HepG2 (cell line): ENCODE measurements around the gene RNASE11. TPM values are rescaled to one million over a fixed set of nuclear protein-coding genes. Genes with fewer than 3 reads are reported as not detected.

ENCODE experiments used
- AKAP8 ChIP-seq: sonication (generic); formaldehyde crosslinking; IDR thresholded peaks from 2 replicates; pipeline ENCODE4 v1.5.1; 2020; ENCODE audit warnings: mild to moderate bottlenecking, missing genetic modification reagents
- ARID5B ChIP-seq: IDR thresholded peaks from 2 replicates; pipeline ENCODE4 v1.4.0; 2020; ENCODE audit warnings: mild to moderate bottlenecking, missing genetic modification reagents
- BATF2 ChIP-seq: sonication (generic); formaldehyde crosslinking; IDR thresholded peaks from 2 replicates; pipeline ENCODE4 v1.8.0; 2022; ENCODE audit warnings: mild to moderate bottlenecking, missing genetic modification reagents, moderate library complexity
- EZH2 ChIP-seq: conservative IDR thresholded peaks from 2 replicates; pipeline ENCODE4 v1.6.1; 2012; ENCODE audit warnings: mild to moderate bottlenecking, low read depth, low read length, moderate library complexity
- FOSL2 ChIP-seq: sonication (generic); formaldehyde crosslinking; IDR thresholded peaks from 2 replicates; pipeline ENCODE4 v1.4.0; 2020; ENCODE audit warnings: missing genetic modification reagents
- GABPB1 ChIP-seq: IDR thresholded peaks from 2 replicates; pipeline ENCODE4 v1.6.1; 2016; ENCODE audit warnings: mild to moderate bottlenecking, missing genetic modification reagents, moderate library complexity, missing compliant biosample characterization
- HNRNPK ChIP-seq: fragments of 200-400 bp; formaldehyde crosslinking; IDR thresholded peaks from 2 replicates; pipeline ENCODE4 v1.6.1; 2018; ENCODE audit warnings: low read length, low read depth, moderate library complexity, mild to moderate bottlenecking; ENCODE audit not compliant: poor library complexity, severe bottlenecking
- JUN ChIP-seq: sonication (generic); formaldehyde crosslinking; IDR thresholded peaks from 2 replicates; pipeline ENCODE4 v1.4.0; 2020; ENCODE audit warnings: mild to moderate bottlenecking, missing genetic modification reagents
- KDM1A ChIP-seq: IDR thresholded peaks from 2 replicates; pipeline ENCODE4 v1.6.1; 2016; ENCODE audit warnings: missing compliant biosample characterization
- LCORL ChIP-seq, 2 experiments: fragments of 450-650 bp in 1 of 2; sonication (generic) in 1 of 2; formaldehyde crosslinking in 1 of 2; IDR thresholded peaks; 2 replicates each; pipeline versions ENCODE4 v1.5.0 to v1.6.1; 2017 to 2020; ENCODE audit warnings: antibody characterized with exemption in 1 of 2, missing genetic modification reagents in 1 of 2
- MAFK ChIP-seq, 2 experiments: IDR thresholded peaks in 1 of 2; conservative IDR thresholded peaks in 1 of 2; 2 replicates each; pipeline ENCODE4 v1.6.1; 2011; ENCODE audit warnings: improper control_type of control experiment in 2 of 2, low read length in 2 of 2
- MEIS2 ChIP-seq: sonication (generic); formaldehyde crosslinking; IDR thresholded peaks from 2 replicates; pipeline ENCODE4 v1.9.0; 2021; ENCODE audit warnings: mild to moderate bottlenecking, missing genetic modification reagents
- NCOA1 ChIP-seq: sonication (generic); formaldehyde crosslinking; IDR thresholded peaks from 2 replicates; pipeline ENCODE4 v1.9.0; 2021; ENCODE audit warnings: missing genetic modification reagents
- NCOA2 ChIP-seq: sonication (generic); formaldehyde crosslinking; IDR thresholded peaks from 2 replicates; pipeline ENCODE4 v1.8.0; 2022; ENCODE audit warnings: inconsistent platforms
- PLSCR1 ChIP-seq: sonication (generic); formaldehyde crosslinking; IDR thresholded peaks from 2 replicates; pipeline ENCODE4 v1.5.0; 2020; ENCODE audit warnings: missing genetic modification reagents, mild to moderate bottlenecking, borderline replicate concordance
- PRPF4 ChIP-seq: fragments of 200-400 bp; formaldehyde crosslinking; IDR thresholded peaks from 2 replicates; pipeline ENCODE4 v1.6.1; 2016; ENCODE audit warnings: low read length, low read depth; ENCODE audit not compliant: poor library complexity, severe bottlenecking
- SATB2 ChIP-seq: sonication (generic); formaldehyde crosslinking; IDR thresholded peaks from 2 replicates; pipeline ENCODE4 v1.5.0; 2020; ENCODE audit warnings: missing genetic modification reagents
- SOX6 ChIP-seq, 2 experiments: fragments of 450-650 bp in 1 of 2; sonication (generic) in 1 of 2; formaldehyde crosslinking in 1 of 2; IDR thresholded peaks; 2 replicates each; pipeline versions ENCODE4 v1.4.0 to v1.6.1; 2017 to 2020; ENCODE audit warnings: antibody characterized with exemption in 1 of 2, mild to moderate bottlenecking in 1 of 2, missing genetic modification reagents in 1 of 2
- SUZ12 ChIP-seq: fragments of 150-350 bp; IDR thresholded peaks from 2 replicates; pipeline ENCODE4 v1.6.1; 2014; ENCODE audit warnings: low read depth, low read length
- YY1 ChIP-seq: IDR thresholded peaks from 2 replicates; pipeline ENCODE4 v1.6.1; 2011; ENCODE audit warnings: low read length, low read depth, moderate library complexity, mild to moderate bottlenecking; ENCODE audit not compliant: insufficient read depth, insufficient replicate concordance
- ZBTB8A ChIP-seq: sonication (generic); formaldehyde crosslinking; IDR thresholded peaks from 2 replicates; pipeline ENCODE4 v1.4.0; 2020; ENCODE audit warnings: mild to moderate bottlenecking, low read depth, missing genetic modification reagents, borderline replicate concordance
- ZNF382 ChIP-seq: sonication (generic); formaldehyde crosslinking; IDR thresholded peaks from 2 replicates; pipeline ENCODE4 v1.5.0; 2020; ENCODE audit warnings: missing genetic modification reagents, mild to moderate bottlenecking, borderline replicate concordance
- ZNF703 ChIP-seq: sonication (generic); formaldehyde crosslinking; IDR thresholded peaks from 2 replicates; pipeline ENCODE4 v1.5.1; 2020; ENCODE audit warnings: missing genetic modification reagents, mild to moderate bottlenecking, moderate library complexity, borderline replicate concordance
- ZZZ3 ChIP-seq: sonication (generic); formaldehyde crosslinking; IDR thresholded peaks from 2 replicates; pipeline ENCODE4 v1.4.0; 2020; ENCODE audit warnings: missing genetic modification reagents, mild to moderate bottlenecking, borderline replicate concordance
- polyA plus RNA-seq, 8 experiments: library from polyadenylated mRNA; depleted of rRNA in 3 of 8; stranded (reverse) in 7 of 8; unstranded in 1 of 8; fragments of >200 nt; fragmentation: Illumina TruSeq in 4 of 8; extraction: Trizol in 4 of 8; gene quantifications; 2 replicates each; pipeline versions ENCODE4 v1.2.1 to v1.2.3, GENCODE V29; 2011 to 2016; ENCODE audit warnings: low read depth in 4 of 8, missing spikeins in 1 of 8, mixed read lengths in 1 of 8; ENCODE audit not compliant: insufficient read depth in 1 of 8
- total RNA-seq, 5 experiments: library from RNA; depleted of rRNA; stranded (reverse); fragments of >200 nt; fragmentation: Illumina TruSeq; extraction: Trizol; gene quantifications; 2 replicates each; pipeline ENCODE4 v1.2.3, GENCODE V29; 2016; ENCODE audit warnings: low read depth in 1 of 5

Gene RNASE11
- total and polyA plus RNA-seq, 2 of the 13 experiments (the other 11 are each of a cell fraction or from before 2014, with no cell fraction given) = not detected

- no peak for TF ChIP-seq ZZZ3 (CRISPR knock-in tag)
- no peak for TF ChIP-seq YY1
- no peak for TF ChIP-seq MEIS2 (CRISPR knock-in tag)
- no peak for TF ChIP-seq AKAP8
- peak; percentile 30; the same call in 1 of the 2 replicates for TF ChIP-seq FOSL2 (CRISPR knock-in tag)
- TF ChIP-seq ZNF382 (CRISPR knock-in tag) = no peak
- TF ChIP-seq SOX6 (IDR thresholded peaks at IDR 0.05) = no peak
- peak; percentile 71 for TF ChIP-seq SOX6 (CRISPR knock-in tag; IDR thresholded peaks at IDR 0.05)
- TF ChIP-seq BATF2 (CRISPR knock-in tag) = no peak
- no peak for TF ChIP-seq JUN (CRISPR knock-in tag)
- TF ChIP-seq PRPF4 = peak; percentile 54
- 0 out of 2 replicates have a peak, but pooled peaks have one; percentile 6 for TF ChIP-seq GABPB1 (CRISPR knock-in tag)
- peak; percentile 78 for TF ChIP-seq ARID5B
- TF ChIP-seq NCOA2 (CRISPR knock-in tag) = no peak
- no peak for TF ChIP-seq SUZ12
- no peak for TF ChIP-seq SATB2 (CRISPR knock-in tag)
- TF ChIP-seq ZBTB8A (CRISPR knock-in tag) = no peak
- TF ChIP-seq PLSCR1 (CRISPR knock-in tag) = no peak
- TF ChIP-seq KDM1A = no peak
- TF ChIP-seq NCOA1 (CRISPR knock-in tag) = no peak
- no peak for TF ChIP-seq ZNF703 (CRISPR knock-in tag)
- TF ChIP-seq LCORL (IDR thresholded peaks at IDR 0.05) = no peak
- peak; percentile 60; the same call in 1 of the 2 replicates for TF ChIP-seq LCORL (CRISPR knock-in tag; IDR thresholded peaks at IDR 0.05)
- TF ChIP-seq HNRNPK = no peak
- TF ChIP-seq MAFK (conservative IDR thresholded peaks at IDR 0.05 in 1 of 2, IDR thresholded peaks at IDR 0.05 in 1 of 2; ENCODE audit: low read length in 2 of 2) = no peak
- no peak for TF ChIP-seq EZH2
These were observed 45.3 kb upstream of the RNASE11 start (continued) for GRCh38 chr14:20632831-20633691.
